ENCODE measurements around the gene HPCAL1.

DNA sequence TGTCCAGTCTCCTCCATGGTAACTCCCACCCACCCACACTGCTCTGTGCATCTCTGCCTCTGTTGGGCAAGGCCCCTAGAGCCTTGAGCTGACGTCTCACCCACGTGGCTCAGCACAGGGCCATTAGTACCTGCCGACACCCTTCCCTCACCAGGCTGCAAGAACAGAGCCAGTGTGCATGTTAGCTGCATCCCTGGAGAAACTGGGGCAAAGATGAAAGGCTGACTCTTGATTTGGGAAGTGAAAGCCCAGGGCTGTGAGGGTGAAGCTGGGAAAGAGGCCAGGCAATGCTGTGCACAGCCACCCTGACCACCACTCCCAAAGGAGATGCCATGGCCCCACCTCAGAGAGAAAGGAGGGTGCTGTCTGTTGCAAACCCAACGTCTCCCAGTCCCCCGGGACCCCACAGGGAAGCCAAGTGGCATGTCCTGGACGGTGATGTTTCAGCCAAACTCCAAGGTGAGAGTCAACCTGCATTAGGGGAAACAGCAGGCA is 20.0 kb upstream of the HPCAL1 start:
- no peak for TF ChIP-seq TAF1 (IDR thresholded peaks at IDR 0.05; ENCODE audit: low read depth)
- TF ChIP-seq CEBPB (IDR thresholded peaks at IDR 0.05): no peak
- TF ChIP-seq, protein P1, sequence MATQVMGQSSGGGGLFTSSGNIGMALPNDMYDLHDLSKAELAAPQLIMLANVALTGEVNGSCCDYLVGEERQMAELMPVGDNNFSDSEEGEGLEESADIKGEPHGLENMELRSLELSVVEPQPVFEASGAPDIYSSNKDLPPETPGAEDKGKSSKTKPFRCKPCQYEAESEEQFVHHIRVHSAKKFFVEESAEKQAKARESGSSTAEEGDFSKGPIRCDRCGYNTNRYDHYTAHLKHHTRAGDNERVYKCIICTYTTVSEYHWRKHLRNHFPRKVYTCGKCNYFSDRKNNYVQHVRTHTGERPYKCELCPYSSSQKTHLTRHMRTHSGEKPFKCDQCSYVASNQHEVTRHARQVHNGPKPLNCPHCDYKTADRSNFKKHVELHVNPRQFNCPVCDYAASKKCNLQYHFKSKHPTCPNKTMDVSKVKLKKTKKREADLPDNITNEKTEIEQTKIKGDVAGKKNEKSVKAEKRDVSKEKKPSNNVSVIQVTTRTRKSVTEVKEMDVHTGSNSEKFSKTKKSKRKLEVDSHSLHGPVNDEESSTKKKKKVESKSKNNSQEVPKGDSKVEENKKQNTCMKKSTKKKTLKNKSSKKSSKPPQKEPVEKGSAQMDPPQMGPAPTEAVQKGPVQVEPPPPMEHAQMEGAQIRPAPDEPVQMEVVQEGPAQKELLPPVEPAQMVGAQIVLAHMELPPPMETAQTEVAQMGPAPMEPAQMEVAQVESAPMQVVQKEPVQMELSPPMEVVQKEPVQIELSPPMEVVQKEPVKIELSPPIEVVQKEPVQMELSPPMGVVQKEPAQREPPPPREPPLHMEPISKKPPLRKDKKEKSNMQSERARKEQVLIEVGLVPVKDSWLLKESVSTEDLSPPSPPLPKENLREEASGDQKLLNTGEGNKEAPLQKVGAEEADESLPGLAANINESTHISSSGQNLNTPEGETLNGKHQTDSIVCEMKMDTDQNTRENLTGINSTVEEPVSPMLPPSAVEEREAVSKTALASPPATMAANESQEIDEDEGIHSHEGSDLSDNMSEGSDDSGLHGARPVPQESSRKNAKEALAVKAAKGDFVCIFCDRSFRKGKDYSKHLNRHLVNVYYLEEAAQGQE (IDR thresholded peaks at IDR 0.05; ENCODE audit: low read depth): no peak
- TF ChIP-seq TCF12 (IDR thresholded peaks at IDR 0.05; ENCODE audit: low read depth): no peak
- no peak for TF ChIP-seq EGR1 (IDR thresholded peaks at IDR 0.05)
- no peak for TF ChIP-seq CREB1 (IDR thresholded peaks at IDR 0.05; ENCODE audit: low read depth)
- no peak for TF ChIP-seq FOXM1 (IDR thresholded peaks at IDR 0.05; ENCODE audit: borderline replicate concordance, low read depth)
- TF ChIP-seq NFIC (IDR thresholded peaks at IDR 0.05): no peak
- TF ChIP-seq EP300 (IDR thresholded peaks at IDR 0.05; ENCODE audit: borderline replicate concordance): no peak
- no peak for TF ChIP-seq YY1 (IDR thresholded peaks at IDR 0.05; ENCODE audit: low read depth)
- TF ChIP-seq ZBTB7A (IDR thresholded peaks at IDR 0.05; ENCODE audit: low read depth): no peak
- no peak for TF ChIP-seq MAX (IDR thresholded peaks at IDR 0.05)
